Sigmoid colon (tissue), 4 donors: ENCODE results near the gene SORL1-AS1.

Experiments used
- POLR2A ChIP-seq, 2 donors: fragments of 450-650 bp; IDR thresholded peaks; one replicate each; pipeline ENCODE4 v1.6.1; 2016; ENCODE audit warnings: antibody characterized with exemption in 2 of 2, mild to moderate bottlenecking in 2 of 2, moderate library complexity in 2 of 2
- POLR2AphosphoS5 ChIP-seq, 4 donors: sonication (generic); formaldehyde crosslinking; IDR thresholded peaks; one replicate each; pipeline ENCODE4 v1.6.1; 2017; ENCODE audit warnings: antibody characterized with exemption in 4 of 4
- TF ChIP-seq, protein P1 (sequence below), 4 experiments: fragments of 450-650 bp in 3 of 4; fragments of 200-600 bp in 1 of 4; IDR thresholded peaks; one replicate each; pipeline ENCODE4 v1.5.1; 2016 to 2019; ENCODE audit warnings: antibody characterized with exemption in 4 of 4, mild to moderate bottlenecking in 3 of 4, moderate library complexity in 2 of 4

DNA sequence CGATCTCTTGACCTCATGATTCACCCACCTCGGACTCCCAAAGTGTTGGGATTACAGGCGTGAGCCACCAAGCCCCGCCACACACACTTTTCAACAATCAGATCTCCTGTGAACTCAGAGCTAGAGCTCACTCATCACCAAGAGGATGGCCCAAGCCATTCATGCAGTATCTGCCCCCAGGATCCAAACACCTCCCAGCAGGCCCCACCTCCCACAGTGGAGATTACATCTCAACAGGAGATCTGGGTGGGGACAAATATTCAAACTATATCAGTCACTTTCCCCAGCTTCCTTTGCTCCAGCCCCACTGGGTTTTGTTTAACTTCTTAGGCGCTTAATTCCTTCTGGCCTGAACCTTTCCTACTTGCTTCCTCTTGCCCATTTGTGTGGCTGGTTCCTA, 26.9 kb downstream of the SORL1-AS1 start:
- TF ChIP-seq POLR2A (IDR thresholded peaks at IDR 0.05) (no peak), POLR2AphosphoS5 (IDR thresholded peaks at IDR 0.05) (no peak)
- TF ChIP-seq, protein P1, sequence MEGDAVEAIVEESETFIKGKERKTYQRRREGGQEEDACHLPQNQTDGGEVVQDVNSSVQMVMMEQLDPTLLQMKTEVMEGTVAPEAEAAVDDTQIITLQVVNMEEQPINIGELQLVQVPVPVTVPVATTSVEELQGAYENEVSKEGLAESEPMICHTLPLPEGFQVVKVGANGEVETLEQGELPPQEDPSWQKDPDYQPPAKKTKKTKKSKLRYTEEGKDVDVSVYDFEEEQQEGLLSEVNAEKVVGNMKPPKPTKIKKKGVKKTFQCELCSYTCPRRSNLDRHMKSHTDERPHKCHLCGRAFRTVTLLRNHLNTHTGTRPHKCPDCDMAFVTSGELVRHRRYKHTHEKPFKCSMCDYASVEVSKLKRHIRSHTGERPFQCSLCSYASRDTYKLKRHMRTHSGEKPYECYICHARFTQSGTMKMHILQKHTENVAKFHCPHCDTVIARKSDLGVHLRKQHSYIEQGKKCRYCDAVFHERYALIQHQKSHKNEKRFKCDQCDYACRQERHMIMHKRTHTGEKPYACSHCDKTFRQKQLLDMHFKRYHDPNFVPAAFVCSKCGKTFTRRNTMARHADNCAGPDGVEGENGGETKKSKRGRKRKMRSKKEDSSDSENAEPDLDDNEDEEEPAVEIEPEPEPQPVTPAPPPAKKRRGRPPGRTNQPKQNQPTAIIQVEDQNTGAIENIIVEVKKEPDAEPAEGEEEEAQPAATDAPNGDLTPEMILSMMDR (IDR thresholded peaks at IDR 0.05) = no peak
